GM12878 (cell line): ENCODE data around the gene RAB44. TPM values are rescaled to one million over a fixed set of nuclear protein-coding genes. Genes with fewer than 3 reads are reported as not detected.

Experiments used
- ATAC-seq: fragments of 200-7000 bp; cut with Tn5 transposase; 3 replicates; pipeline ENCODE4 v1.9.1; 2020; ENCODE audit warnings: mild to moderate bottlenecking, moderate library complexity
- BruUV-seq: library from RNA; stranded (reverse); fragments of 400-500 nt; replicated peaks from 2 replicates; lab custom pipeline; 2021; lab: Mats Ljungman, UMichigan
- CTCF ChIA-PET: fragments of 300-600 bp; sonication (Branson Sonifier 250); formaldehyde crosslinking; extraction: SDS; loops from one replicate; lab custom pipeline; 2021; ENCODE audit warnings: inconsistent platforms; lab: Yijun Ruan, JAX
- POLR2A ChIA-PET: fragments of 350-600 bp; formaldehyde crosslinking; extraction: SDS; loops from one replicate; lab custom pipeline; 2021; ENCODE audit warnings: inconsistent platforms; lab: Charles Lee
- RAD21 ChIA-PET: fragments of 300-600 bp; sonication (Branson Sonifier 250); formaldehyde crosslinking; loops from one replicate; lab custom pipeline; 2023; ENCODE audit warnings: antibody characterized with exemption; ENCODE audit not compliant: unreplicated experiment; lab: Charles Lee
- SMC1A ChIA-PET: fragments of 300-600 bp; sonication (Branson Sonifier 250); formaldehyde crosslinking; loops from one replicate; lab custom pipeline; 2023; ENCODE audit not compliant: unreplicated experiment, uncharacterized antibody; lab: Charles Lee
- DNase-seq: peaks from one replicate; pipeline ENCODE4 v3.0.0-alpha.2; 2011; ENCODE audit warnings: low read depth, low spot score
- FAIRE-seq: peaks from 3 replicates; lab custom pipeline; 2011; peaks lifted over from hg19 to GRCh38; lab: Jason Lieb, UNC
- H2AFZ ChIP-seq: 2 replicates; pipeline ENCODE4 v1.6.0; 2011; ENCODE audit warnings: low read depth, low read length, control low read depth; ENCODE audit not compliant: control insufficient read depth
- H3K27ac ChIP-seq: 2 replicates; pipeline ENCODE4 v1.5.1; 2011; ENCODE audit warnings: control low read depth; ENCODE audit not compliant: control insufficient read depth, insufficient read depth
- H3K27me3 ChIP-seq, 2 experiments: replicated peaks in 1 of 2; 2 replicates each; pipeline versions ENCODE4 v1.6.0 to v1.6.1; 2011; ENCODE audit warnings: low read length in 1 of 2; ENCODE audit not compliant: control insufficient read depth in 2 of 2, insufficient read depth in 2 of 2
- H3K36me3 ChIP-seq, 2 experiments: 2 replicates each; pipeline ENCODE4 v1.5.1; 2011; ENCODE audit warnings: low read length in 1 of 2; ENCODE audit not compliant: control insufficient read depth in 2 of 2, insufficient read depth in 2 of 2
- H3K4me1 ChIP-seq: 2 replicates; pipeline ENCODE4 v1.6.1; 2011; ENCODE audit warnings: mild to moderate bottlenecking, low read length, moderate library complexity, mixed read lengths; ENCODE audit not compliant: control insufficient read depth, insufficient read depth
- H3K4me2 ChIP-seq: 2 replicates; pipeline ENCODE4 v1.6.0; 2011; ENCODE audit warnings: control low read depth; ENCODE audit not compliant: control insufficient read depth, insufficient read depth
- H3K4me3 ChIP-seq: fragments of 200-600 bp; sonication (generic); 2 replicates; pipeline ENCODE4 v1.5.1; 2016
- H3K79me2 ChIP-seq: 2 replicates; pipeline ENCODE4 v1.6.0; 2011; ENCODE audit warnings: low read length; ENCODE audit not compliant: control insufficient read depth, insufficient read depth
- H3K9ac ChIP-seq: 2 replicates; pipeline ENCODE4 v1.8.0; 2011; ENCODE audit warnings: low read length, control low read depth, mixed read lengths; ENCODE audit not compliant: control insufficient read depth, insufficient read depth
- H3K9me3 ChIP-seq: replicated peaks from 3 replicates; pipeline ENCODE4 v1.5.1; 2011; ENCODE audit warnings: mild to moderate bottlenecking, low read length; ENCODE audit not compliant: control insufficient read depth, insufficient read depth
- H4K20me1 ChIP-seq: 2 replicates; pipeline ENCODE4 v1.6.0; 2011; ENCODE audit not compliant: control insufficient read depth, insufficient read depth
- ATF7 ChIP-seq: fragments of 450-650 bp; IDR thresholded peaks from 2 replicates; pipeline ENCODE4 v1.6.1; 2016; ENCODE audit warnings: low read depth, mild to moderate bottlenecking
- CHD4 ChIP-seq: fragments of 200-600 bp; sonication (generic); IDR thresholded peaks from 2 replicates; pipeline ENCODE4 v1.6.1; 2016; ENCODE audit warnings: mild to moderate bottlenecking
- CREB1 ChIP-seq: IDR thresholded peaks from 2 replicates; pipeline ENCODE4 v1.6.1; 2012; ENCODE audit warnings: low read depth, mild to moderate bottlenecking, inconsistent platforms
- EZH2 ChIP-seq: IDR thresholded peaks from 2 replicates; pipeline ENCODE4 v1.6.1; 2012; ENCODE audit warnings: low read depth, mild to moderate bottlenecking, control low read depth, inconsistent platforms, low read length, borderline replicate concordance; ENCODE audit not compliant: control insufficient read depth
- GATAD2B ChIP-seq: fragments of 450-650 bp; conservative IDR thresholded peaks from 2 replicates; pipeline ENCODE4 v1.6.1; 2017; ENCODE audit warnings: low read depth, mild to moderate bottlenecking, moderate library complexity
- MYB ChIP-seq: fragments of 150-350 bp; IDR thresholded peaks from 2 replicates; pipeline ENCODE4 v1.6.1; 2014; ENCODE audit warnings: mild to moderate bottlenecking, low read depth, low read length, borderline replicate concordance
- NFIC ChIP-seq: IDR thresholded peaks from 2 replicates; pipeline ENCODE4 v1.6.1; 2012; ENCODE audit warnings: low read depth, mild to moderate bottlenecking, inconsistent platforms, low read length, moderate library complexity
- NFXL1 ChIP-seq: fragments of 450-650 bp; IDR thresholded peaks from 2 replicates; pipeline ENCODE4 v1.6.1; 2017; ENCODE audit warnings: antibody characterized with exemption, mild to moderate bottlenecking, borderline replicate concordance
- NFYB ChIP-seq: IDR thresholded peaks from 2 replicates; pipeline ENCODE4 v1.6.1; 2011; ENCODE audit warnings: low read depth, mild to moderate bottlenecking, low read length, improper control_type of control experiment, moderate library complexity; ENCODE audit not compliant: insufficient read depth
- PAX5 ChIP-seq: IDR thresholded peaks from 2 replicates; pipeline ENCODE4 v1.6.1; 2011; ENCODE audit warnings: low read depth, low read length, borderline replicate concordance
- SIX5 ChIP-seq: IDR thresholded peaks from 2 replicates; pipeline ENCODE4 v1.6.1; 2011; ENCODE audit warnings: mild to moderate bottlenecking, low read depth, low read length, moderate library complexity; ENCODE audit not compliant: severe bottlenecking
- TAF1 ChIP-seq: IDR thresholded peaks from 2 replicates; pipeline ENCODE4 v1.6.1; 2011; ENCODE audit warnings: mild to moderate bottlenecking, low read depth, low read length, borderline replicate concordance
- ZNF384 ChIP-seq: IDR thresholded peaks from 2 replicates; pipeline ENCODE4 v1.6.1; 2012; ENCODE audit warnings: low read depth, mild to moderate bottlenecking, low read length, improper control_type of control experiment, borderline replicate concordance
- WGBS: methylation state at CpG from one replicate; pipeline ENCODE4 v1.1.6; 2016; ENCODE audit warnings: low lambda C conversion rate; ENCODE audit not compliant: insufficient replicate concordance, insufficient coverage; ENCODE audit errors: missing lambda C conversion rate; 5-methylcytosine and 5-hydroxymethylcytosine counted together
- in situ Hi-C: fragments of 300-500 bp; cut with MboI; formaldehyde crosslinking; loops from 9 replicates; pipeline ENCODE4 v1.14.3; 2018; ENCODE audit warnings: mixed read lengths
- intact Hi-C: fragments of 100-400 bp; cut with micrococcal nuclease; formaldehyde crosslinking; loops from one replicate; pipeline ENCODE4 v1.14.2; 2022; ENCODE audit not compliant: unreplicated experiment
- polyA plus RNA-seq, 11 experiments: library from polyadenylated mRNA; depleted of rRNA in 4 of 11; unstranded in 6 of 11; stranded (reverse) in 5 of 11; fragments of >200 nt; fragmentation: Nextera tagmentation in 4 of 11; fragmentation: Illumina TruSeq in 1 of 11; extraction: Ambion mirVana in 4 of 11; extraction: Trizol in 1 of 11; gene quantifications; 1 replicate in 1 of 11; 2 replicates in 10 of 11; pipeline versions ENCODE4 v1.2.1 to v1.2.3, GENCODE V29; 2011 to 2016; ENCODE audit warnings: inconsistent platforms in 2 of 11, missing spikeins in 2 of 11, low read depth in 1 of 11
- total RNA-seq, 4 experiments: library from RNA; depleted of rRNA in 3 of 4; stranded (reverse); fragments of >200 nt in 3 of 4; fragmentation: Illumina TruSeq in 1 of 4; extraction: Trizol in 1 of 4; gene quantifications; 2 replicates each; pipeline versions ENCODE4 v1.2.1 to v1.2.3, GENCODE V29; 2013 to 2021
- TF ChIP-seq, protein P1 (sequence below): IDR thresholded peaks from 2 replicates; pipeline ENCODE4 v1.6.1; 2012; ENCODE audit warnings: low read length, inconsistent platforms

The RAB44 gene
- total and polyA plus RNA-seq, 10 of the 15 experiments (the other 5 are each of a cell fraction or from before 2014, with no cell fraction given) = 0.01 to 0.08 (median 0.05) TPM; not detected in 2

DNA sequence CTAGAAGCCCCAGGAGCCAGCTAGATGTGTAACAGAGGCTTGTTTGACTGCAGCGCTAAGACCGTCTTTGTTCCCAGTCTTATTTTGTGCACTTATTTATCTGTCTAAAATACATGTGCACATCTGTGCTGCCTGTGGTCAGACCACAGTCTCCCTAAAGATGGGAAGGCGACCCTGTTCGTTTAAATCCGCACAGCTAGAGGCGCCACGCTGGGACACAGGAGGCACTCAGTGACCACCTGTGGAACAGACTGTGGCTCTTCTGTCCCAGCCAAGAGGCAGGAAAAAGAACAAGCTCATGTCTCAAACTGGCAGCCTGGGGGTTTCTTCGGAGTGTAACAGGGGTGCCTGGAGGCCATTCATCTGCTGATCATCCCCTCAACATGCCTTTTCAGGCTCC, 74.8 kb downstream of the RAB44 start:
- CTCF ChIA-PET = interaction anchor here (1.1 to 15.9 kb wide), 3 partner anchors 11 to 79 kb away, joined by 4 to 330 read pairs (median 5); no protein-coding TSS in a partner anchor
- POLR2A ChIA-PET = interaction anchor here (0.9 kb wide), 1 partner anchor 14 kb away, joined by 4 read pairs; no protein-coding TSS in a partner anchor
- SMC1A ChIA-PET = interaction anchor here (1.0 to 1.3 kb wide), 3 partner anchors 10 to 157 kb away, joined by 3 to 4 read pairs (median 4); no protein-coding TSS in a partner anchor
- Histone ChIP-seq H3K27me3 (peaks cover 0 to 6% of the 10 kb centered on the region in 2 experiments; a peak in 1 of 4 replicates), H4K20me1 (no peaks in the 10 kb centered on the region), H3K4me1 (peaks cover 6% of the 10 kb centered on the region), H3K4me2 (no peak overlapping the region), H3K9ac (no peak overlapping the region), H3K4me3 (no peak overlapping the region), H3K36me3 (no peaks in the 10 kb centered on the region), H3K9me3 (no peaks in the 10 kb centered on the region), H2AFZ (no peak overlapping the region), H3K79me2 (no peaks in the 10 kb centered on the region), H3K27ac (no peak overlapping the region)
- in situ Hi-C loops (no loop called here), intact Hi-C loops (no loop called here)
- no peak for ATAC-seq
- no peak for DNase-seq
- no TSS peak for BruUV-seq
- FAIRE-seq = no peak
- WGBS = 71% methylated on average over 8 of the region's 8 CpGs
- TF ChIP-seq ZNF384 = no peak
- TF ChIP-seq NFYB = no peak
- TF ChIP-seq NFXL1 = no peak
- TF ChIP-seq PAX5 = no peak
- TF ChIP-seq MYB = no peak
- no peak for TF ChIP-seq CHD4
- TF ChIP-seq SIX5 = no peak
- TF ChIP-seq NFIC = no peak
- TF ChIP-seq EZH2 = no peak
- TF ChIP-seq GATAD2B = no peak
- TF ChIP-seq ATF7 = no peak
- TF ChIP-seq, protein P1, sequence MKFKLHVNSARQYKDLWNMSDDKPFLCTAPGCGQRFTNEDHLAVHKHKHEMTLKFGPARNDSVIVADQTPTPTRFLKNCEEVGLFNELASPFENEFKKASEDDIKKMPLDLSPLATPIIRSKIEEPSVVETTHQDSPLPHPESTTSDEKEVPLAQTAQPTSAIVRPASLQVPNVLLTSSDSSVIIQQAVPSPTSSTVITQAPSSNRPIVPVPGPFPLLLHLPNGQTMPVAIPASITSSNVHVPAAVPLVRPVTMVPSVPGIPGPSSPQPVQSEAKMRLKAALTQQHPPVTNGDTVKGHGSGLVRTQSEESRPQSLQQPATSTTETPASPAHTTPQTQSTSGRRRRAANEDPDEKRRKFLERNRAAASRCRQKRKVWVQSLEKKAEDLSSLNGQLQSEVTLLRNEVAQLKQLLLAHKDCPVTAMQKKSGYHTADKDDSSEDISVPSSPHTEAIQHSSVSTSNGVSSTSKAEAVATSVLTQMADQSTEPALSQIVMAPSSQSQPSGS = no peak
- TF ChIP-seq CREB1 = no peak
- TF ChIP-seq TAF1 = no peak
- RAD21 ChIA-PET = interaction anchor here (0.9 to 1.5 kb wide), 4 partner anchors 10 to 438 kb away, joined by 3 to 5 read pairs (median 3); no protein-coding TSS in a partner anchor
